K562 (cell line): Measurements from ENCODE around the gene KIZ. TPM values are rescaled to one million over a fixed set of nuclear protein-coding genes. Genes with fewer than 3 reads are reported as not detected.

Source experiments
- ARHGAP35 ChIP-seq: fragments of 450-650 bp; IDR thresholded peaks from 2 replicates; pipeline ENCODE4 v1.6.1; 2018; ENCODE audit not compliant: partially characterized antibody
- ATF1 ChIP-seq, 2 experiments: fragments of 450-650 bp in 1 of 2; IDR thresholded peaks; 2 replicates each; pipeline ENCODE4 v1.6.1; 2016; ENCODE audit warnings: missing compliant biosample characterization in 1 of 2, missing genetic modification characterization in 1 of 2
- BHLHE40 ChIP-seq: IDR thresholded peaks from 2 replicates; pipeline ENCODE4 v1.6.1; 2011; ENCODE audit warnings: low read length, improper control_type of control experiment
- CBFA2T2 ChIP-seq: fragments of 450-650 bp; conservative IDR thresholded peaks from 2 replicates; pipeline ENCODE4 v1.6.1; 2017; ENCODE audit warnings: mild to moderate bottlenecking
- CBFA2T3 ChIP-seq: fragments of 450-650 bp; IDR thresholded peaks from 2 replicates; pipeline ENCODE4 v1.6.1; 2017
- CREBBP ChIP-seq: IDR thresholded peaks from one replicate; pipeline ENCODE4 v1.6.1; 2012; ENCODE audit warnings: low read depth, mild to moderate bottlenecking, control low read depth, inconsistent platforms, low read length
- CREM ChIP-seq: IDR thresholded peaks from 2 replicates; pipeline ENCODE4 v1.6.1; 2014; ENCODE audit warnings: antibody characterized with exemption, low read depth
- DPF2 ChIP-seq: fragments of 450-650 bp; IDR thresholded peaks from 2 replicates; pipeline ENCODE4 v1.6.1; 2016
- EHMT2 ChIP-seq: fragments of 450-650 bp; IDR thresholded peaks from 2 replicates; pipeline ENCODE4 v1.6.1; 2018; ENCODE audit warnings: antibody characterized with exemption
- FOXJ3 ChIP-seq: sonication (generic); formaldehyde crosslinking; IDR thresholded peaks from 2 replicates; pipeline ENCODE4 v1.4.0; 2020; ENCODE audit warnings: mild to moderate bottlenecking, missing genetic modification reagents
- HSF4 ChIP-seq: fragments of 250-450 bp; sonication (Bioruptor Pico); IDR thresholded peaks from 2 replicates; pipeline ENCODE4 v2.1.2; 2022; ENCODE audit warnings: mild to moderate bottlenecking, moderate library complexity, borderline replicate concordance
- KDM1A ChIP-seq, 2 experiments: fragments of 450-650 bp; IDR thresholded peaks; 2 replicates each; pipeline ENCODE4 v1.6.1; 2016; ENCODE audit warnings: mild to moderate bottlenecking in 2 of 2
- KLF13 ChIP-seq: fragments of 450-650 bp; IDR thresholded peaks from 2 replicates; pipeline ENCODE4 v1.6.1; 2016; ENCODE audit warnings: missing genetic modification characterization, low read depth, mild to moderate bottlenecking, missing compliant biosample characterization, moderate library complexity, borderline replicate concordance
- LCOR ChIP-seq: sonication (generic); formaldehyde crosslinking; IDR thresholded peaks from 2 replicates; pipeline ENCODE4 v1.8.0; 2022; ENCODE audit warnings: mild to moderate bottlenecking, missing genetic modification reagents
- MAFF ChIP-seq: IDR thresholded peaks from 2 replicates; pipeline ENCODE4 v1.6.1; 2012; ENCODE audit warnings: low read length, improper control_type of control experiment
- MTA2 ChIP-seq: fragments of 450-650 bp; IDR thresholded peaks from 2 replicates; pipeline ENCODE4 v1.6.1; 2016; ENCODE audit warnings: low read depth
- MYNN ChIP-seq, 2 experiments: sonication (generic); formaldehyde crosslinking in 1 of 2; IDR thresholded peaks; 2 replicates each; pipeline versions ENCODE4 v1.5.0 to v1.6.1; 2016 to 2020; ENCODE audit warnings: antibody characterized with exemption in 1 of 2, missing genetic modification reagents in 1 of 2
- NONO ChIP-seq, 2 experiments: fragments of 200-400 bp in 1 of 2; fragments of 450-650 bp in 1 of 2; formaldehyde crosslinking in 1 of 2; IDR thresholded peaks; 2 replicates each; pipeline ENCODE4 v1.6.1; 2017; ENCODE audit warnings: low read depth in 2 of 2, mild to moderate bottlenecking in 2 of 2, moderate library complexity in 2 of 2, low read length in 1 of 2
- PHB2 ChIP-seq: fragments of 450-650 bp; IDR thresholded peaks from 2 replicates; pipeline ENCODE4 v1.6.1; 2017; ENCODE audit warnings: low read depth
- PHF20 ChIP-seq: fragments of 450-650 bp; IDR thresholded peaks from 2 replicates; pipeline ENCODE4 v1.6.1; 2018; ENCODE audit not compliant: partially characterized antibody
- PTBP1 ChIP-seq: fragments of 200-400 bp; formaldehyde crosslinking; IDR thresholded peaks from 2 replicates; pipeline ENCODE4 v1.6.1; 2017; ENCODE audit warnings: low read depth, low read length
- SETDB1 ChIP-seq: IDR thresholded peaks from one replicate; pipeline ENCODE4 v1.6.1; 2012; ENCODE audit warnings: low read length, control low read depth, inconsistent platforms
- TOE1 ChIP-seq, 2 experiments: fragments of 450-650 bp in 1 of 2; sonication (generic) in 1 of 2; formaldehyde crosslinking in 1 of 2; IDR thresholded peaks; 2 replicates each; pipeline versions ENCODE4 v1.7.1 to v1.8.0; 2016 to 2022; ENCODE audit warnings: borderline replicate concordance in 2 of 2, mild to moderate bottlenecking in 2 of 2, antibody characterized with exemption in 1 of 2, inconsistent platforms in 1 of 2, low read depth in 1 of 2, missing genetic modification reagents in 1 of 2, moderate library complexity in 1 of 2
- YBX1 ChIP-seq: fragments of 450-650 bp; IDR thresholded peaks from 2 replicates; pipeline ENCODE4 v1.7.1; 2016; ENCODE audit warnings: mild to moderate bottlenecking
- ZBTB1 ChIP-seq: sonication (generic); formaldehyde crosslinking; IDR thresholded peaks from 2 replicates; pipeline ENCODE4 v1.8.1; 2023; ENCODE audit warnings: missing genetic modification reagents, low read depth, mild to moderate bottlenecking, borderline replicate concordance
- ZNF511 ChIP-seq: sonication (generic); formaldehyde crosslinking; IDR thresholded peaks from 2 replicates; pipeline ENCODE4 v1.8.0; 2022; ENCODE audit warnings: mild to moderate bottlenecking, missing genetic modification reagents
- ZNF75A ChIP-seq: fragments of 450-650 bp; formaldehyde crosslinking; IDR thresholded peaks from 2 replicates; pipeline ENCODE4 v1.4.0; 2020; ENCODE audit warnings: mild to moderate bottlenecking
- ZNF780A ChIP-seq: fragments of 250-450 bp; sonication (Bioruptor Pico); IDR thresholded peaks from 2 replicates; pipeline ENCODE4 v1.5.0; 2021; ENCODE audit warnings: mild to moderate bottlenecking
- ZSCAN29 ChIP-seq: fragments of 450-650 bp; IDR thresholded peaks from 2 replicates; pipeline ENCODE4 v1.6.1; 2017
- polyA plus RNA-seq, 8 experiments: library from polyadenylated mRNA; depleted of rRNA in 4 of 8; stranded (reverse) in 5 of 8; unstranded in 3 of 8; fragments of >200 nt; fragmentation: Nextera tagmentation in 2 of 8; fragmentation: Illumina TruSeq in 1 of 8; extraction: Ambion mirVana in 2 of 8; extraction: Trizol in 1 of 8; gene quantifications; 2 replicates each; pipeline versions ENCODE4 v1.2.1 to v1.2.3, GENCODE V29; 2011 to 2014; ENCODE audit warnings: inconsistent platforms in 1 of 8, missing spikeins in 1 of 8
- total RNA-seq, 7 experiments: library from RNA; depleted of rRNA in 6 of 7; stranded (reverse); fragments of >200 nt in 6 of 7; fragmentation: Illumina TruSeq in 2 of 7; extraction: Trizol in 2 of 7; gene quantifications; 2 replicates each; pipeline versions ENCODE4 v1.2.1 to v1.2.3, GENCODE V29; 2011 to 2021; ENCODE audit warnings: low replicate concordance in 1 of 7
- TF ChIP-seq, protein P1 (sequence below), 2 experiments: IDR thresholded peaks; 2 replicates each; pipeline ENCODE4 v1.6.1; 2011; ENCODE audit warnings: borderline replicate concordance in 1 of 2, control low read depth in 1 of 2, low read depth in 1 of 2, low read length in 1 of 2, mild to moderate bottlenecking in 1 of 2, mixed read lengths in 1 of 2, moderate library complexity in 1 of 2; ENCODE audit not compliant: insufficient read depth in 1 of 2, insufficient read length in 1 of 2, poor library complexity in 1 of 2, severe bottlenecking in 1 of 2; ENCODE audit errors: extremely low read depth in 1 of 2
- TF ChIP-seq, protein P2 (sequence below), 2 experiments: fragments of 250-450 bp in 1 of 2; fragments of 450-650 bp in 1 of 2; sonication (Bioruptor Pico) in 1 of 2; IDR thresholded peaks; 2 replicates each; pipeline versions ENCODE4 v1.6.1 to v1.8.0; 2016 to 2021; ENCODE audit warnings: mild to moderate bottlenecking in 2 of 2, moderate library complexity in 2 of 2, missing compliant biosample characterization in 1 of 2, missing genetic modification characterization in 1 of 2

The KIZ gene
- total and polyA plus RNA-seq, 9 of the 15 experiments (the other 6 are each of a cell fraction or from before 2014, with no cell fraction given) = 4.9 to 21.1 (median 13.5) TPM

DNA sequence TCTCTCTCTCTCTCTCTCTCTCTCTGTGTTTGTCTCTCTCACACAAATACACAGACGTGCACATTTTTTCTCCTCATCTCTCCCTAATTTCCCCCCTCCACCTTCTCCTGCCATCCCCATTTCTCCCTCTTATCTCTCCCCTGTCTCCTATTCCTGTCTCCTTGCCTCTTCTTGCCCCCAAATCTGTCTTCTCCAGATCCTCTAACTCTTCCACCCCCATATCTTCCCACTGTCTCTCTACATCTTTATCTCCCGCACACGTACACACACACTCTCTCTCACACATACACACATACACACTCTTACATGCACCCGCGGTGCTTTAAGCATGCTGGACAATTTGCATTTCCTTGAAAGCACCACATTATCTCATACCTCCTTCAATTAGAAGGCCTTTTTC lies 15.9 kb downstream of the KIZ start (continued):
- TF ChIP-seq ZNF75A (CRISPR knock-in tag) = no peak
- TF ChIP-seq ZNF511 = no peak
- 0 out of 2 replicates have a peak, but pooled peaks have one; percentile 50 for TF ChIP-seq EHMT2
- peak; percentile 84 for TF ChIP-seq DPF2
- TF ChIP-seq HSF4 (CRISPR knock-in tag) = no peak
- TF ChIP-seq, protein P1, sequence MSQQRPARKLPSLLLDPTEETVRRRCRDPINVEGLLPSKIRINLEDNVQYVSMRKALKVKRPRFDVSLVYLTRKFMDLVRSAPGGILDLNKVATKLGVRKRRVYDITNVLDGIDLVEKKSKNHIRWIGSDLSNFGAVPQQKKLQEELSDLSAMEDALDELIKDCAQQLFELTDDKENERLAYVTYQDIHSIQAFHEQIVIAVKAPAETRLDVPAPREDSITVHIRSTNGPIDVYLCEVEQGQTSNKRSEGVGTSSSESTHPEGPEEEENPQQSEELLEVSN (IDR thresholded peaks at IDR 0.05; ENCODE audit: borderline replicate concordance in 1 of 2, extremely low read depth in 1 of 2, insufficient read depth in 1 of 2, insufficient read length in 1 of 2, low read depth in 1 of 2, low read length in 1 of 2, poor library complexity in 1 of 2, severe bottlenecking in 1 of 2) = no peak
- TF ChIP-seq SETDB1 = no peak
- TF ChIP-seq ZBTB1 = no peak
- no peak for TF ChIP-seq FOXJ3 (CRISPR knock-in tag)
- TF ChIP-seq LCOR (CRISPR knock-in tag) = no peak
- TF ChIP-seq PHB2 = 0 out of 2 replicates have a peak, but pooled peaks have one; percentile 17
- TF ChIP-seq TOE1 (IDR thresholded peaks at IDR 0.05; ENCODE audit: borderline replicate concordance) = peak; percentile 70; the same call in 1 of the 2 replicates
- TF ChIP-seq TOE1 (CRISPR knock-in tag; IDR thresholded peaks at IDR 0.05; ENCODE audit: borderline replicate concordance, low read depth) = no peak
- TF ChIP-seq, protein P2, sequence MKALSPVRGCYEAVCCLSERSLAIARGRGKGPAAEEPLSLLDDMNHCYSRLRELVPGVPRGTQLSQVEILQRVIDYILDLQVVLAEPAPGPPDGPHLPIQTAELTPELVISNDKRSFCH (CRISPR knock-in tag; IDR thresholded peaks at IDR 0.05) = no peak
- TF ChIP-seq, protein P2 (tag; IDR thresholded peaks at IDR 0.05) = no peak
- TF ChIP-seq CBFA2T2 = peak; percentile 77
- peak; percentile 34 to 48; a peak in 2 of 4 replicates for TF ChIP-seq KDM1A (IDR thresholded peaks at IDR 0.05)
- TF ChIP-seq MAFF = no peak
- peak; percentile 55 for TF ChIP-seq MTA2
- TF ChIP-seq NONO (IDR thresholded peaks at IDR 0.05; ENCODE audit: low read depth in 2 of 2, low read length in 1 of 2) = no peak
- TF ChIP-seq ZNF780A (CRISPR knock-in tag) = no peak
- TF ChIP-seq PHF20 = peak; percentile 39
- no peak for TF ChIP-seq YBX1
- peak; percentile 38 for TF ChIP-seq ARHGAP35
- TF ChIP-seq KLF13 (tag) = no peak
- TF ChIP-seq MYNN (IDR thresholded peaks at IDR 0.05) = 0 out of 2 replicates have a peak, but pooled peaks have one; percentile 19
- no peak for TF ChIP-seq MYNN (CRISPR knock-in tag; IDR thresholded peaks at IDR 0.05)
- TF ChIP-seq ZSCAN29 = no peak
- no peak for TF ChIP-seq PTBP1
- peak; percentile 90 for TF ChIP-seq CBFA2T3
- TF ChIP-seq CREBBP = no peak
- no peak for TF ChIP-seq ATF1 (CRISPR knock-in tag; IDR thresholded peaks at IDR 0.05)
- TF ChIP-seq ATF1 (tag; IDR thresholded peaks at IDR 0.05) = peak; percentile 31; the same call in 1 of the 2 replicates
- 0 out of 2 replicates have a peak, but pooled peaks have one; percentile 13 for TF ChIP-seq CREM
- no peak for TF ChIP-seq BHLHE40
